ENCODE measurements around the gene CEP76.
A peak's percentile ranks its signal among the peaks of the same experiment; 100 is the strongest.
"Not testable (repeated sequence)": the region's sequence is repeated elsewhere in the genome, so short reads cannot be mapped to it uniquely, and the experiment has no call there.

The CEP76 gene

DNA sequence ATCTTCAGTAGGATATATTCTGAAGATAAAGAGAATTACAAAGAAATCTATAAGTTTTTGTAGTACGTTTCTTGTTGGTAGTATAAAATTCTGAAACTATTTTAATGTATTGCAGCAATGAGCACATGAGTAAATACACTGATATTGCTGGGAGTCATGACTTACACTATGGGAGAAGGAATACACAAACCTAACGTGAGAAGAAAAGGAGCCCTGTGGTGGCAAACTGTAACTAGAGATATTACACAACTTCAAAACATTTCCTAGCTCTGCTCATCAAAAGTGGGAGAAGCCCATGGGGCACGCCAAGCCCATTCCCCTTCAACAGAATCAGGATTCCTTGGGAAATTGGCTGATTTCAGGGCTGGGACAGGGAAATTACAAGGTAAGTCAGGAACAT, 65.1 kb downstream of the CEP76 start:
- TF ChIP-seq, protein P1, sequence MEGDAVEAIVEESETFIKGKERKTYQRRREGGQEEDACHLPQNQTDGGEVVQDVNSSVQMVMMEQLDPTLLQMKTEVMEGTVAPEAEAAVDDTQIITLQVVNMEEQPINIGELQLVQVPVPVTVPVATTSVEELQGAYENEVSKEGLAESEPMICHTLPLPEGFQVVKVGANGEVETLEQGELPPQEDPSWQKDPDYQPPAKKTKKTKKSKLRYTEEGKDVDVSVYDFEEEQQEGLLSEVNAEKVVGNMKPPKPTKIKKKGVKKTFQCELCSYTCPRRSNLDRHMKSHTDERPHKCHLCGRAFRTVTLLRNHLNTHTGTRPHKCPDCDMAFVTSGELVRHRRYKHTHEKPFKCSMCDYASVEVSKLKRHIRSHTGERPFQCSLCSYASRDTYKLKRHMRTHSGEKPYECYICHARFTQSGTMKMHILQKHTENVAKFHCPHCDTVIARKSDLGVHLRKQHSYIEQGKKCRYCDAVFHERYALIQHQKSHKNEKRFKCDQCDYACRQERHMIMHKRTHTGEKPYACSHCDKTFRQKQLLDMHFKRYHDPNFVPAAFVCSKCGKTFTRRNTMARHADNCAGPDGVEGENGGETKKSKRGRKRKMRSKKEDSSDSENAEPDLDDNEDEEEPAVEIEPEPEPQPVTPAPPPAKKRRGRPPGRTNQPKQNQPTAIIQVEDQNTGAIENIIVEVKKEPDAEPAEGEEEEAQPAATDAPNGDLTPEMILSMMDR (IDR thresholded peaks at IDR 0.05; ENCODE audit: unreplicated experiment in 3 of 3), result no peak
- peaks cover 2% of the 10 kb centered on the region for H3K36me3 Mint-ChIP-seq (ENCODE audit: low read depth)

DNA sequence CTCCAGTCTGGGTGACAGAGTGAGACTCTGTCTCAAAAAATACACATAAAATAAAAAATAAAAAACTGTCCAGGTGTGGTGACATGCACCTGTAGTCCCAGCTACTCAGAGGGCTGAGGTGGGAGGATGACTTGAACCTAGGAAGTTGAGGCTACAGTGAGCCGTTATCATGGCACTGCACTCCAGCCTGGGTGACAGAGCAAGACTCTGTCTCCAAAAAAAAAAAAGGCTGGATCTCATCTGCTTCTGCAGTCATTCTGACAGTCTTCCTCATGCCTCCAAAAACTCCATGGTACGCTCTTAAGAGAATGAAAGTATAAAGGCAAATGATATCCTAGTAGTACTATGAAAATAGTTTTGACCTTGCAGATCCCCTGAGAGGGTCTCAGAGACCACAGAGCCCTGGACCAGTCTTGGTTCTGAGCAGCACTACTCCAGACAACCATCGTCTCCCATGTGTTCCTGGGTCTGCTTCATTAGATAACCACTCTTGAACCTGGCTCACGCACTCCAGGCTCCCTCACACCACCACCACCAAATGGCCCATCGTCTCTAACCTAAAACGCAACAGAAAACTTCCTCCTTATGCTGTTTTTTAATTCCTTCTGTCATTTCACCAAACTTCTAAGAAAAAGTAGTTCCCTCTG, 70.6 kb downstream of the CEP76 start:
- Mint-ChIP-seq H3K9me3 (no peaks in the 10 kb centered on the region), H3K27me3 (ENCODE audit: low read depth) (no peaks in the 10 kb centered on the region), H3K27ac (no peak overlapping the region), H3K4me3 (no peak overlapping the region), H3K4me1 (peaks cover 8% of the 10 kb centered on the region), H3K36me3 (ENCODE audit: low read depth) (peaks cover 14% of the 10 kb centered on the region)
- TF ChIP-seq, protein P1 (IDR thresholded peaks at IDR 0.05; ENCODE audit: unreplicated experiment in 3 of 3), result no peak

More for the DNA sequence above, 65.1 kb downstream of the CEP76 start:
- Mint-ChIP-seq H3K27me3 (ENCODE audit: low read depth) (no peaks in the 10 kb centered on the region), H3K4me3 (no peak overlapping the region), H3K27ac (no peak overlapping the region), H3K9me3 (no peaks in the 10 kb centered on the region), H3K4me1 (peaks cover 12% of the 10 kb centered on the region)

DNA sequence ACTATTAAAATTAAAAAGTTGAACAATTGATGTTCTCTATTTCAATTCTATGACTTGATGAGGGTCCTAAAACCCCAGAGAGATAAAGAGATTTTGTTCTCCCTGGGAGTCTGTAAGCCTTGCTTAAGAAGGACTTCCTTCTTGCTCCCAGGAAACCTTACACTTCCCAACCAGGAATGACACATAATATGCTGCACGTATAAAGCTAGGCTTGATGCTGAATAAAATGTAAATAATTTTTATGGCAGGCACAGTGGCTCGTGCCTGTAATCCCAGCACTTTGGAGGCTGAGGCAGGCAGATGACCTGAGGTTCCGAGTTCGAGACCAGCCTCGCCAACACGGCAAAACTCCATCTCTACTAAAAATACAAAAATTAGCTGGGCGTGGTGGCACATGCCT, 72.4 kb downstream of the CEP76 start:
- no peaks in the 10 kb centered on the region for H3K27me3 Mint-ChIP-seq (ENCODE audit: low read depth)
- no peak overlapping the region for H3K4me3 Mint-ChIP-seq
- H3K9me3 Mint-ChIP-seq, result no peaks in the 10 kb centered on the region
- peaks cover 20% of the 10 kb centered on the region for H3K36me3 Mint-ChIP-seq (ENCODE audit: low read depth)
- TF ChIP-seq, protein P1 (IDR thresholded peaks at IDR 0.05; ENCODE audit: unreplicated experiment in 3 of 3), result no peak
- H3K4me1 Mint-ChIP-seq, result peaks cover 8% of the 10 kb centered on the region
- H3K27ac Mint-ChIP-seq, result no peak overlapping the region

GRCh38 chr18:12628706-12629702, 73.5 kb downstream of the CEP76 start:
- H3K4me3 Mint-ChIP-seq, result no peak overlapping the region

GRCh38 chr18:12627199-12627598, 75.3 kb downstream of the CEP76 start:
- not testable (repeated sequence) for H3K4me1 Mint-ChIP-seq; H3K27ac Mint-ChIP-seq; H3K27me3 Mint-ChIP-seq (ENCODE audit: low read depth); H3K9me3 Mint-ChIP-seq; H3K4me3 Mint-ChIP-seq
- H3K36me3 Mint-ChIP-seq (ENCODE audit: low read depth), result peaks cover 22% of the 10 kb centered on the region

More at GRCh38 chr18:12628706-12629702, 73.5 kb downstream of the CEP76 start:
- H3K27me3 Mint-ChIP-seq (ENCODE audit: low read depth), result no peaks in the 10 kb centered on the region
- H3K36me3 Mint-ChIP-seq (ENCODE audit: low read depth), result peaks cover 23% of the 10 kb centered on the region
- peaks cover 8% of the 10 kb centered on the region for H3K4me1 Mint-ChIP-seq
- H3K27ac Mint-ChIP-seq, result peak overlapping the region; percentile 83 to 88 (median 85)
- TF ChIP-seq, protein P1 (IDR thresholded peaks at IDR 0.05; ENCODE audit: unreplicated experiment in 3 of 3), result no peak
- H3K9me3 Mint-ChIP-seq, result no peaks in the 10 kb centered on the region

- TF ChIP-seq, protein P1 (IDR thresholded peaks at IDR 0.05; ENCODE audit: unreplicated experiment in 3 of 3), result no peak
- Mint-ChIP-seq H3K9me3 (peaks cover 5% of the 10 kb centered on the region), H3K4me3 (no peak overlapping the region), H3K27ac (no peak overlapping the region), H3K36me3 (ENCODE audit: low read depth) (peaks cover 30% of the 10 kb centered on the region), H3K4me1 (peaks cover 8% of the 10 kb centered on the region), H3K27me3 (ENCODE audit: low read depth) (no peaks in the 10 kb centered on the region)
Observed at GRCh38 chr18:12625241-12625640, 77.3 kb downstream of the CEP76 start.
